Measurements from ENCODE around the gene STXBP6.

Gene STXBP6

GRCh38 chr14:24895622-24896021 lies 154.3 kb downstream of the STXBP6 start (continued):
- TF ChIP-seq, protein P1, sequence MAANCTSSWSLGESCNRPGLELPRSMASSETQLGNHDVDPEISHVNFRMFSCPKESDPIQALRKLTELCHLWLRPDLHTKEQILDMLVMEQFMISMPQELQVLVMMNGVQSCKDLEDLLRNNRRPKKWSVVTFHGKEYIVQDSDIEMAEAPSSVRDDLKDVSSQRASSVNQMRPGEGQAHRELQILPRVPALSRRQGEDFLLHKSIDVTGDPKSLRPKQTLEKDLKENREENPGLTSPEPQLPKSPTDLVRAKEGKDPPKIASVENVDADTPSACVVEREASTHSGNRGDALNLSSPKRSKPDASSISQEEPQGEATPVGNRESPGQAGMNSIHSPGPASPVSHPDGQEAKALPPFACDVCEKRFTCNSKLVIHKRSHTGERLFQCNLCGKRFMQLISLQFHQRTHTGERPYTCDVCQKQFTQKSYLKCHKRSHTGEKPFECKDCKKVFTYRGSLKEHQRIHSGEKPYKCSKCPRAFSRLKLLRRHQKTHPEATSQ (tag by site-specific recombination; IDR thresholded peaks at IDR 0.05), result no peak
- TF ChIP-seq ZFP37 (tag by site-specific recombination; IDR thresholded peaks at IDR 0.05), result no peak

DNA sequence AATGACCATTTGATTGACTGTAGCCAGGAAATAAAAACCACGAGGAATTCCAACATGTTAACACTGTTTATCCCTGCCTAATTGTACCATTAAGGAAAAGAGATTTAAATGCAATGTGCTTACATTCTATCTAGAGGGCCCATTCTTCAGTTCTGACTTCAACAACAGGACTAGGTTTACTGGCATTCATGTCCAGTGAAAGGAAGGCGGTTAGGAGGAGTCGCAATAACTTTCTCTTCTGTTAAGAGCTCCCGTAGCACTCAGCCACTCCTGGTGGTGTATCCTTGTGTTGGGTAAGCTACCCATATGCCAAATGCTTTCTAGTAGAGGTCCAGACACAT lies 154.7 kb downstream of the STXBP6 start:
- POLR2A ChIA-PET, result no interaction called here

DNA sequence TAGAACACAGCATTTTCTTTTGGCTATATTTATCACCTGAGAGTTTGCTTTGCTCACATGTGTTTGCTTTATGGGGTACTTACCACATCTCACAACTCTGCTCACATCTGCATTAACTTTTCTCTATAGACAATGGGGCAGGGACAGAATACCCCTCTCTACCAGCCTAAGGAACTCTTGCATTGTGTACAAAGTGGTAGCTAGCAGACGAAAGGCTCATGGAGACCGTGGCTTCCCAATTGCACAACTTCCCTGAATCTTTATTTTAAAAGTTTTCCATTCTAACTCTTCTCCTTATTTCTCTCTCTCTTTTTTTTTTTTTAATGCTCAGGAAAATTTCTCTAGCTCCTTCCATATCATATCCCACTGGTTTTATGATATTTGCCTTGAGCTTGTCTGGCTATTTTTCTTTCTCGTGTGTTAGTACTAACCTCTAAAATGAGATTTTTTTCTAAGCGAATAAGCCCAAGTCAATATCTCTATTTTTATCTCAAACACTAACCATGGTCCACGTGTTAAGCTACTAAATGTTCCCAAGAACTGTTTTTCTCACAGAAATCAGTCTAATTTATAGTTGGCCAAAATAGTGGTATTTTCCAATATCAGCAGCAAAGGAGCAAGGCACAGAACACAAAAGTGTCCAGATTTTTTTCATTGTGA lies 155.2 kb downstream of the STXBP6 start:
- Histone ChIP-seq H3K9me3 (ENCODE audit: control insufficient read depth, insufficient read depth, low read depth, low read length) (no peaks in the 10 kb centered on the region), H3K4me1 (ENCODE audit: control insufficient read depth, insufficient read depth, low read length) (no peaks in the 10 kb centered on the region), H3K4me3 (ENCODE audit: low read depth, low read length) (no peak overlapping the region), H3K36me3 (ENCODE audit: control insufficient read depth in 2 of 2, insufficient read depth in 1 of 2, low read length in 2 of 2) (no peaks in the 10 kb centered on the region), H3K27ac (ENCODE audit: extremely low read depth, low read depth, low read length) (no peak overlapping the region)
- TF ChIP-seq ZNF555 (tag by site-specific recombination; conservative IDR thresholded peaks at IDR 0.05), result no peak
- no peak for TF ChIP-seq SALL2 (tag by site-specific recombination; IDR thresholded peaks at IDR 0.05; ENCODE audit: borderline replicate concordance)
- TF ChIP-seq SP3 (tag by site-specific recombination; IDR thresholded peaks at IDR 0.05), result no peak
- no peak for TF ChIP-seq ZNF266 (tag by site-specific recombination; IDR thresholded peaks at IDR 0.05; ENCODE audit: low read depth)
- TF ChIP-seq ZNF76 (tag by site-specific recombination; IDR thresholded peaks at IDR 0.05; ENCODE audit: borderline replicate concordance, low read depth), result no peak
- no peak for TF ChIP-seq GLI2 (tag by site-specific recombination; IDR thresholded peaks at IDR 0.05; ENCODE audit: borderline replicate concordance, low read depth)
- ChIA-PET POLR2A (no interaction called here), CTCF (no interaction called here)

More for the DNA sequence above, 154.7 kb downstream of the STXBP6 start:
- H3K27ac ChIP-seq (ENCODE audit: extremely low read depth, low read depth, low read length), result no peak overlapping the region
- TF ChIP-seq HOXC10 (CRISPR knock-in tag; IDR thresholded peaks at IDR 0.05) (no peak), SP7 (tag by site-specific recombination; IDR thresholded peaks at IDR 0.05) (no peak), KLF7 (tag by site-specific recombination; IDR thresholded peaks at IDR 0.05; ENCODE audit: borderline replicate concordance) (no peak)
- CTCF ChIA-PET, result no interaction called here
- no peaks in the 10 kb centered on the region for H3K36me3 ChIP-seq (ENCODE audit: control insufficient read depth in 2 of 2, insufficient read depth in 1 of 2, low read length in 2 of 2)
- no peaks in the 10 kb centered on the region for H3K9me3 ChIP-seq (ENCODE audit: control insufficient read depth, insufficient read depth, low read depth, low read length)
- H3K4me1 ChIP-seq (ENCODE audit: control insufficient read depth, insufficient read depth, low read length), result no peaks in the 10 kb centered on the region
- H3K4me3 ChIP-seq (ENCODE audit: low read depth, low read length), result no peak overlapping the region

DNA sequence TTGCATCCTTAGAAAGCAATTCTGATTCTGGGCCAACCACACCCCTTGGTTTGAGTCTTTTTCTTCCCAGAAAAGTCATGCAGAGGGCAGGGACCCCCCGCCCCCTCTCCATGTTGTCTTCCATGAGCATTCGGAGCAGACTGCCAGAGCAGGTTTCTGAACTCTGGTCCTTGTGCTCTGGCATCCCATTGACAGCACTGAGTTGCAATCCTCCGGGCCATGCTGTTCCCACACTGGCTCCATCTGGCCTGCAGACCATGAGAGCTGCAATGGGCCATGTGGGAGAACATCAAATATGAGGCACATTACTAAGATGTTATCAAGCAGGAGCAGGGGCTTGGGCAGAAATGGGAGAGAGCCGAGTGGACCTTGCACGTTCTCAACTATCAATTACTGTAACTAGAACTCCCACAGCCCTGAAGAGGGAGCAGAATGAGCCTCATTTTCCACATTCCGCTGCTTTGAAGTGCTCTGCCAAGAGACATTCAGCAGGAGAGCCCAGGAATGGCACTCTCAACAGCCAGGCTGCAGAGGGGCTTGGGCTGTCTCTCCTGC lies 157.4 kb downstream of the STXBP6 start:
- Histone ChIP-seq H3K9me3 (ENCODE audit: control insufficient read depth, insufficient read depth, low read depth, low read length) (no peaks in the 10 kb centered on the region), H3K27ac (ENCODE audit: extremely low read depth, low read depth, low read length) (no peak overlapping the region), H3K4me3 (ENCODE audit: low read depth, low read length) (no peak overlapping the region), H3K36me3 (ENCODE audit: control insufficient read depth in 2 of 2, insufficient read depth in 1 of 2, low read length in 2 of 2) (no peaks in the 10 kb centered on the region), H3K4me1 (ENCODE audit: control insufficient read depth, insufficient read depth, low read length) (no peaks in the 10 kb centered on the region)
- TF ChIP-seq ZNF274 (IDR thresholded peaks at IDR 0.05; ENCODE audit: low read length), result no peak
- TF ChIP-seq ZNF274 (tag by site-specific recombination; IDR thresholded peaks at IDR 0.05; ENCODE audit: borderline replicate concordance), result no peak
- no peak for TF ChIP-seq ZNF311 (tag by site-specific recombination; IDR thresholded peaks at IDR 0.05; ENCODE audit: borderline replicate concordance)
- CTCF ChIA-PET, result no interaction called here
- POLR2A ChIA-PET, result no interaction called here

DNA sequence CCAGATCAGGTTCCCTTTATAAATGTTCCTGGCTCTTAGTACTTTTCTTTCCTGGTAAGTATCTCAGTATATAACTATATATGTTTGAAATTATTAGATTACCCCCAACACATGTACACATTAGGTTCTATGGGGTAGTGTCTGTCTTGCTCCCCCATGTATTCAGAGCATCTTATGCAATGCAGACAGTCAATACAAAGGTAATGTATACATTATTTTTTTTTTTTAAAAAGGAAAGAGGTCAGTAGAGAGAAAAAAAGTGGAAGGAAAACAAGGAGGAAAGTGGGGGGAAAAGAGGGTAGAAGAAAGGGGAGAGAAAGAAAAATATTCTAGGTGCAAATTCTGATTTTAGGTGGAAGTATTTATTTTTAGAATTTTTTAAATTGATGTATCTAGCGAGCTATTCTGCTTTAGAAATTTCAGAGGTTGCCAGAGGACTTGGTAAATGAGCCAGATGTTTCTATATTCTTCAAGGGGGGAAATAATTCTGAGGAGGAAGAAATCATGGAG lies 157.9 kb downstream of the STXBP6 start:
- Histone ChIP-seq H3K4me1 (ENCODE audit: control insufficient read depth, insufficient read depth, low read length) (no peaks in the 10 kb centered on the region), H3K9me3 (ENCODE audit: control insufficient read depth, insufficient read depth, low read depth, low read length) (no peaks in the 10 kb centered on the region), H3K36me3 (ENCODE audit: control insufficient read depth in 2 of 2, insufficient read depth in 1 of 2, low read length in 2 of 2) (no peaks in the 10 kb centered on the region), H3K4me3 (ENCODE audit: low read depth, low read length) (no peak overlapping the region), H3K27ac (ENCODE audit: extremely low read depth, low read depth, low read length) (no peak overlapping the region)
- CTCF ChIA-PET, result no interaction called here
- POLR2A ChIA-PET, result no interaction called here
- TF ChIP-seq GLI4 (tag by site-specific recombination; IDR thresholded peaks at IDR 0.05) (no peak), ZNF473 (tag by site-specific recombination; IDR thresholded peaks at IDR 0.05) (no peak)
- TF ChIP-seq, protein P2, sequence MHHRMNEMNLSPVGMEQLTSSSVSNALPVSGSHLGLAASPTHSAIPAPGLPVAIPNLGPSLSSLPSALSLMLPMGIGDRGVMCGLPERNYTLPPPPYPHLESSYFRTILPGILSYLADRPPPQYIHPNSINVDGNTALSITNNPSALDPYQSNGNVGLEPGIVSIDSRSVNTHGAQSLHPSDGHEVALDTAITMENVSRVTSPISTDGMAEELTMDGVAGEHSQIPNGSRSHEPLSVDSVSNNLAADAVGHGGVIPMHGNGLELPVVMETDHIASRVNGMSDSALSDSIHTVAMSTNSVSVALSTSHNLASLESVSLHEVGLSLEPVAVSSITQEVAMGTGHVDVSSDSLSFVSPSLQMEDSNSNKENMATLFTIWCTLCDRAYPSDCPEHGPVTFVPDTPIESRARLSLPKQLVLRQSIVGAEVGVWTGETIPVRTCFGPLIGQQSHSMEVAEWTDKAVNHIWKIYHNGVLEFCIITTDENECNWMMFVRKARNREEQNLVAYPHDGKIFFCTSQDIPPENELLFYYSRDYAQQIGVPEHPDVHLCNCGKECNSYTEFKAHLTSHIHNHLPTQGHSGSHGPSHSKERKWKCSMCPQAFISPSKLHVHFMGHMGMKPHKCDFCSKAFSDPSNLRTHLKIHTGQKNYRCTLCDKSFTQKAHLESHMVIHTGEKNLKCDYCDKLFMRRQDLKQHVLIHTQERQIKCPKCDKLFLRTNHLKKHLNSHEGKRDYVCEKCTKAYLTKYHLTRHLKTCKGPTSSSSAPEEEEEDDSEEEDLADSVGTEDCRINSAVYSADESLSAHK (tag by site-specific recombination; IDR thresholded peaks at IDR 0.05), result no peak
- TF ChIP-seq, protein P3, sequence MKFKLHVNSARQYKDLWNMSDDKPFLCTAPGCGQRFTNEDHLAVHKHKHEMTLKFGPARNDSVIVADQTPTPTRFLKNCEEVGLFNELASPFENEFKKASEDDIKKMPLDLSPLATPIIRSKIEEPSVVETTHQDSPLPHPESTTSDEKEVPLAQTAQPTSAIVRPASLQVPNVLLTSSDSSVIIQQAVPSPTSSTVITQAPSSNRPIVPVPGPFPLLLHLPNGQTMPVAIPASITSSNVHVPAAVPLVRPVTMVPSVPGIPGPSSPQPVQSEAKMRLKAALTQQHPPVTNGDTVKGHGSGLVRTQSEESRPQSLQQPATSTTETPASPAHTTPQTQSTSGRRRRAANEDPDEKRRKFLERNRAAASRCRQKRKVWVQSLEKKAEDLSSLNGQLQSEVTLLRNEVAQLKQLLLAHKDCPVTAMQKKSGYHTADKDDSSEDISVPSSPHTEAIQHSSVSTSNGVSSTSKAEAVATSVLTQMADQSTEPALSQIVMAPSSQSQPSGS (tag by site-specific recombination; IDR thresholded peaks at IDR 0.05; ENCODE audit: low read depth), result no peak
- TF ChIP-seq, protein P4, sequence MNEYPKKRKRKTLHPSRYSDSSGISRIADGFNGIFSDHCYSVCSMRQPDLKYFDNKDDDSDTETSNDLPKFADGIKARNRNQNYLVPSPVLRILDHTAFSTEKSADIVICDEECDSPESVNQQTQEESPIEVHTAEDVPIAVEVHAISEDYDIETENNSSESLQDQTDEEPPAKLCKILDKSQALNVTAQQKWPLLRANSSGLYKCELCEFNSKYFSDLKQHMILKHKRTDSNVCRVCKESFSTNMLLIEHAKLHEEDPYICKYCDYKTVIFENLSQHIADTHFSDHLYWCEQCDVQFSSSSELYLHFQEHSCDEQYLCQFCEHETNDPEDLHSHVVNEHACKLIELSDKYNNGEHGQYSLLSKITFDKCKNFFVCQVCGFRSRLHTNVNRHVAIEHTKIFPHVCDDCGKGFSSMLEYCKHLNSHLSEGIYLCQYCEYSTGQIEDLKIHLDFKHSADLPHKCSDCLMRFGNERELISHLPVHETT (tag by site-specific recombination; IDR thresholded peaks at IDR 0.05), result no peak

Measured in HEK293 (cell line).